SK-N-SH treated with all-trans-retinoic acid at 6 μM for 48 hours (cell line): ENCODE data around the gene TRPV5.

Experiments
- ATAC-seq: fragments of 200-7000 bp; cut with Tn5 transposase; 3 replicates; pipeline ENCODE4 v1.9.1; 2020; ENCODE audit warnings: mild to moderate bottlenecking, moderate library complexity
- ARNTL ChIP-seq: fragments of 450-650 bp; formaldehyde crosslinking; IDR thresholded peaks from 2 replicates; pipeline ENCODE4 v1.5.0; 2020; ENCODE audit warnings: low read depth, mild to moderate bottlenecking, moderate library complexity, borderline replicate concordance
- BACH2 ChIP-seq: fragments of 250-450 bp; sonication (Bioruptor Pico); IDR thresholded peaks from 2 replicates; pipeline ENCODE4 v1.9.0; 2021; ENCODE audit warnings: mild to moderate bottlenecking, borderline replicate concordance
- CREB5 ChIP-seq: fragments of 250-450 bp; sonication (Bioruptor Pico); IDR thresholded peaks from 2 replicates; pipeline ENCODE4 v1.5.1; 2020; ENCODE audit warnings: low read depth, mild to moderate bottlenecking, moderate library complexity
- CSDC2 ChIP-seq: fragments of 250-450 bp; sonication (Bioruptor Pico); IDR thresholded peaks from 2 replicates; pipeline ENCODE4 v1.5.0; 2020; ENCODE audit warnings: mild to moderate bottlenecking, moderate library complexity
- CSRNP3 ChIP-seq: fragments of 250-450 bp; sonication (Bioruptor Pico); IDR thresholded peaks from 2 replicates; pipeline ENCODE4 v1.5.1; 2021; ENCODE audit warnings: mild to moderate bottlenecking, moderate library complexity
- ESRRG ChIP-seq: fragments of 250-450 bp; sonication (Bioruptor Pico); IDR thresholded peaks from 2 replicates; pipeline ENCODE4 v1.6.1; 2021; ENCODE audit warnings: mild to moderate bottlenecking
- GLIS3 ChIP-seq: fragments of 250-450 bp; sonication (Bioruptor Pico); IDR thresholded peaks from 2 replicates; pipeline ENCODE4 v1.5.0; 2020; ENCODE audit warnings: mild to moderate bottlenecking, moderate library complexity
- ISL1 ChIP-seq: fragments of 250-450 bp; sonication (Bioruptor Pico); IDR thresholded peaks from 2 replicates; pipeline ENCODE4 v2.1.2; 2022; ENCODE audit warnings: mild to moderate bottlenecking, moderate library complexity
- OSR1 ChIP-seq: fragments of 250-450 bp; sonication (Bioruptor Pico); IDR thresholded peaks from 2 replicates; pipeline ENCODE4 v1.8.0; 2022; ENCODE audit warnings: moderate library complexity, mild to moderate bottlenecking, inconsistent platforms
- POU6F1 ChIP-seq: fragments of 250-450 bp; sonication (Bioruptor Pico); IDR thresholded peaks from 2 replicates; pipeline ENCODE4 v1.8.0; 2021; ENCODE audit warnings: low read depth, mild to moderate bottlenecking, moderate library complexity, borderline replicate concordance
- RARB ChIP-seq: fragments of 250-450 bp; sonication (Bioruptor Pico); IDR thresholded peaks from 2 replicates; pipeline ENCODE4 v1.8.0; 2021; ENCODE audit warnings: mild to moderate bottlenecking, moderate library complexity
- SNAI2 ChIP-seq: fragments of 250-450 bp; sonication (Bioruptor Pico); IDR thresholded peaks from 2 replicates; pipeline ENCODE4 v1.5.0; 2020; ENCODE audit warnings: mild to moderate bottlenecking, moderate library complexity
- TCF4 ChIP-seq: fragments of 250-450 bp; sonication (Bioruptor Pico); IDR thresholded peaks from 2 replicates; pipeline ENCODE4 v1.8.0; 2021; ENCODE audit warnings: mild to moderate bottlenecking, moderate library complexity, borderline replicate concordance
- TOX ChIP-seq: fragments of 250-450 bp; sonication (Bioruptor Pico); IDR thresholded peaks from 2 replicates; pipeline ENCODE4 v1.8.0; 2021; ENCODE audit warnings: mild to moderate bottlenecking, moderate library complexity, borderline replicate concordance
- TSHZ2 ChIP-seq: fragments of 250-450 bp; sonication (Bioruptor Pico); IDR thresholded peaks from 2 replicates; pipeline ENCODE4 v1.5.0; 2020; ENCODE audit warnings: mild to moderate bottlenecking, moderate library complexity
- ZC3H10 ChIP-seq: fragments of 250-450 bp; sonication (Bioruptor Pico); IDR thresholded peaks from 2 replicates; pipeline ENCODE4 v1.5.1; 2021; ENCODE audit warnings: mild to moderate bottlenecking, moderate library complexity
- ZFP30 ChIP-seq: fragments of 450-650 bp; formaldehyde crosslinking; IDR thresholded peaks from 2 replicates; pipeline ENCODE4 v1.5.0; 2022; ENCODE audit warnings: mild to moderate bottlenecking, moderate library complexity
- ZNF565 ChIP-seq: fragments of 450-650 bp; formaldehyde crosslinking; conservative IDR thresholded peaks from 2 replicates; pipeline ENCODE4 v1.5.0; 2020; ENCODE audit warnings: low read depth, mild to moderate bottlenecking, moderate library complexity
- TF ChIP-seq, protein P1 (sequence below): fragments of 250-450 bp; sonication (Bioruptor Pico); IDR thresholded peaks from 2 replicates; pipeline ENCODE4 v1.8.0; 2020; ENCODE audit warnings: mild to moderate bottlenecking, moderate library complexity, borderline replicate concordance

Gene TRPV5

GRCh38 chr7:142873871-142874270, 59.7 kb downstream of the TRPV5 start:
- ATAC-seq, result no peak
- no peak for TF ChIP-seq BACH2 (CRISPR knock-in tag)
- TF ChIP-seq POU6F1 (CRISPR knock-in tag), result no peak
- TF ChIP-seq ZNF565 (CRISPR knock-in tag), result no peak
- no peak for TF ChIP-seq ZFP30 (CRISPR knock-in tag)
- TF ChIP-seq CSDC2 (CRISPR knock-in tag), result no peak
- TF ChIP-seq, protein P1, sequence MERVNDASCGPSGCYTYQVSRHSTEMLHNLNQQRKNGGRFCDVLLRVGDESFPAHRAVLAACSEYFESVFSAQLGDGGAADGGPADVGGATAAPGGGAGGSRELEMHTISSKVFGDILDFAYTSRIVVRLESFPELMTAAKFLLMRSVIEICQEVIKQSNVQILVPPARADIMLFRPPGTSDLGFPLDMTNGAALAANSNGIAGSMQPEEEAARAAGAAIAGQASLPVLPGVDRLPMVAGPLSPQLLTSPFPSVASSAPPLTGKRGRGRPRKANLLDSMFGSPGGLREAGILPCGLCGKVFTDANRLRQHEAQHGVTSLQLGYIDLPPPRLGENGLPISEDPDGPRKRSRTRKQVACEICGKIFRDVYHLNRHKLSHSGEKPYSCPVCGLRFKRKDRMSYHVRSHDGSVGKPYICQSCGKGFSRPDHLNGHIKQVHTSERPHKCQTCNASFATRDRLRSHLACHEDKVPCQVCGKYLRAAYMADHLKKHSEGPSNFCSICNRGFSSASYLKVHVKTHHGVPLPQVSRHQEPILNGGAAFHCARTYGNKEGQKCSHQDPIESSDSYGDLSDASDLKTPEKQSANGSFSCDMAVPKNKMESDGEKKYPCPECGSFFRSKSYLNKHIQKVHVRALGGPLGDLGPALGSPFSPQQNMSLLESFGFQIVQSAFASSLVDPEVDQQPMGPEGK (CRISPR knock-in tag), result no peak
- no peak for TF ChIP-seq GLIS3
- TF ChIP-seq ZC3H10 (CRISPR knock-in tag), result no peak
- no peak for TF ChIP-seq OSR1
- TF ChIP-seq TOX, result no peak
- TF ChIP-seq ISL1 (CRISPR knock-in tag), result no peak

GRCh38 chr7:142873281-142873784, 60.2 kb downstream of the TRPV5 start:
- no peak for TF ChIP-seq ISL1 (CRISPR knock-in tag)
- TF ChIP-seq TCF4 (CRISPR knock-in tag), result no peak
- no peak for TF ChIP-seq CREB5 (CRISPR knock-in tag)
- no peak for TF ChIP-seq POU6F1 (CRISPR knock-in tag)
- TF ChIP-seq ARNTL (CRISPR knock-in tag), result no peak
- TF ChIP-seq ESRRG (CRISPR knock-in tag), result no peak
- TF ChIP-seq RARB (CRISPR knock-in tag), result no peak
- TF ChIP-seq TSHZ2 (CRISPR knock-in tag), result no peak
- TF ChIP-seq ZNF565 (CRISPR knock-in tag), result no peak
- TF ChIP-seq GLIS3, result no peak
- TF ChIP-seq OSR1, result no peak
- no peak for TF ChIP-seq ZFP30 (CRISPR knock-in tag)
- TF ChIP-seq, protein P1 (CRISPR knock-in tag), result no peak
- TF ChIP-seq CSRNP3, result no peak
- TF ChIP-seq SNAI2, result no peak
- TF ChIP-seq CSDC2 (CRISPR knock-in tag), result no peak

More at GRCh38 chr7:142873281-142873784, 60.2 kb downstream of the TRPV5 start:
- peak; percentile 58; the same call in 2 of the 3 replicates for ATAC-seq
